PC-9 (cell line): ENCODE data around the gene ZSWIM5. TPM values are rescaled to one million over a fixed set of nuclear protein-coding genes. Genes with fewer than 3 reads are reported as not detected.

Experiments used
- BruUV-seq: library from RNA; stranded (reverse); fragments of 400-500 nt; replicated peaks from 2 replicates; lab custom pipeline; 2021; lab: Mats Ljungman, UMichigan
- CTCF ChIA-PET: fragments of 300-600 bp; sonication (Branson Sonifier 250); formaldehyde crosslinking; loops from one replicate; lab custom pipeline; 2022; ENCODE audit warnings: antibody characterized with exemption; lab: Charles Lee
- POLR2A ChIA-PET: fragments of 300-600 bp; sonication (Branson Sonifier 250); formaldehyde crosslinking; loops from one replicate; lab custom pipeline; 2022; ENCODE audit warnings: antibody characterized with exemption; ENCODE audit not compliant: unreplicated experiment; lab: Charles Lee
- DNase-seq, 2 experiments: peaks; one replicate each; pipeline versions ENCODE4 v3.0.0 to v3.0.0-alpha.2; 2015 to 2022; ENCODE audit warnings: mixed read lengths in 1 of 2
- H2AFZ ChIP-seq: fragments of 200-600 bp; sonication (generic); 2 replicates; pipeline ENCODE4 v1.8.1; 2017; ENCODE audit warnings: antibody characterized with exemption
- H3F3A ChIP-seq: fragments of 200-600 bp; sonication (generic); 2 replicates; pipeline ENCODE4 v1.8.1; 2017; ENCODE audit warnings: antibody characterized with exemption, mild to moderate bottlenecking, low read depth; ENCODE audit not compliant: insufficient read depth
- H3K27ac ChIP-seq: fragments of 200-600 bp; sonication (generic); 2 replicates; pipeline ENCODE4 v1.6.1; 2016; ENCODE audit warnings: mixed run types
- H3K27me3 ChIP-seq: fragments of 200-600 bp; sonication (generic); 2 replicates; pipeline ENCODE4 v1.6.1; 2016; ENCODE audit warnings: low read depth, mixed run types; ENCODE audit not compliant: insufficient read depth
- H3K36me3 ChIP-seq: fragments of 200-600 bp; sonication (generic); 2 replicates; pipeline ENCODE4 v1.6.1; 2016; ENCODE audit warnings: low read depth, mixed run types
- H3K4me1 ChIP-seq: fragments of 200-600 bp; sonication (generic); replicated peaks from 2 replicates; pipeline ENCODE4 v1.6.1; 2016; ENCODE audit warnings: mixed run types; ENCODE audit not compliant: insufficient read depth
- H3K4me2 ChIP-seq: fragments of 200-600 bp; sonication (generic); 2 replicates; pipeline ENCODE4 v1.6.1; 2017; ENCODE audit warnings: mixed run types
- H3K4me3 ChIP-seq: fragments of 200-600 bp; sonication (generic); 2 replicates; pipeline ENCODE4 v1.6.1; 2016; ENCODE audit warnings: mixed run types
- H3K79me2 ChIP-seq: fragments of 200-600 bp; sonication (generic); 2 replicates; pipeline ENCODE4 v1.6.1; 2017; ENCODE audit warnings: low read depth, mixed run types
- H3K9me2 ChIP-seq: fragments of 200-600 bp; sonication (generic); 2 replicates; pipeline ENCODE4 v1.8.1; 2017; ENCODE audit warnings: mild to moderate bottlenecking; ENCODE audit not compliant: insufficient read depth
- H3K9me3 ChIP-seq: fragments of 200-600 bp; sonication (generic); 2 replicates; pipeline ENCODE4 v1.8.1; 2016; ENCODE audit warnings: low read depth; ENCODE audit not compliant: insufficient read depth
- H4K20me1 ChIP-seq: fragments of 200-600 bp; sonication (generic); 2 replicates; pipeline ENCODE4 v1.8.1; 2017; ENCODE audit not compliant: insufficient read depth
- EZH2 ChIP-seq: fragments of 200-600 bp; sonication (generic); IDR thresholded peaks from 2 replicates; pipeline ENCODE4 v1.8.0; 2017; ENCODE audit warnings: antibody characterized with exemption, low read depth
- intact Hi-C: fragments of 100-400 bp; cut with micrococcal nuclease; formaldehyde crosslinking; loops from one replicate; pipeline ENCODE4 v1.10.0; 2022; ENCODE audit not compliant: unreplicated experiment
- total RNA-seq: library from RNA; stranded (reverse); gene quantifications from 2 replicates; pipeline ENCODE4 v1.2.3, GENCODE V29; 2021
- TF ChIP-seq, protein P1 (sequence below): fragments of 200-600 bp; sonication (generic); conservative IDR thresholded peaks from 2 replicates; pipeline ENCODE4 v1.6.1; 2017; ENCODE audit warnings: mixed run types, antibody characterized with exemption, mild to moderate bottlenecking, moderate library complexity

Gene ZSWIM5
- total RNA-seq, 1 experiment from 2014 or later = 0.50 TPM

DNA sequence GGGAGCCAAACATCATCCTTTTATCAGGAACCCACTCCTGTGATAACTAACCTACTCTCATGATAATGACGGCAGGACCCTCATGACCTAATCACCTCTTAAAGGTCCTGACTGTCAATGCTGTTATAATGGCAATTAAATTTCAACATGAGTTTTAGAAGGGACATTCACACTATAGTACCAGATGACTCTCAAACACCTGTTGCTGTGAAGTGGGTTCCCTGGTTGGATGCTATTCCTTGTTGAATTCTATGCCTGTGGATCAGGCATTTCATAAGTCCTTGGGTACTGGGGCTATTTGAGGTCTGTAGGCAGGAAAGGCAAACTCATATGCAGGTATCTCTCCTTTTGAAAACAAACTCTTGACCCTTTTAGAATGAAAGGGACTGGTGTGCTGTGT is 7.5 kb upstream of the ZSWIM5 start:
- CTCF ChIA-PET = no interaction called here
- H3K4me2 ChIP-seq = no peak overlapping the region
- H3K27ac ChIP-seq = no peak overlapping the region
- POLR2A ChIA-PET = no interaction called here
- no peak for DNase-seq
- H2AFZ ChIP-seq = no peak overlapping the region
- intact Hi-C loops = no loop called here
- TF ChIP-seq, protein P1, sequence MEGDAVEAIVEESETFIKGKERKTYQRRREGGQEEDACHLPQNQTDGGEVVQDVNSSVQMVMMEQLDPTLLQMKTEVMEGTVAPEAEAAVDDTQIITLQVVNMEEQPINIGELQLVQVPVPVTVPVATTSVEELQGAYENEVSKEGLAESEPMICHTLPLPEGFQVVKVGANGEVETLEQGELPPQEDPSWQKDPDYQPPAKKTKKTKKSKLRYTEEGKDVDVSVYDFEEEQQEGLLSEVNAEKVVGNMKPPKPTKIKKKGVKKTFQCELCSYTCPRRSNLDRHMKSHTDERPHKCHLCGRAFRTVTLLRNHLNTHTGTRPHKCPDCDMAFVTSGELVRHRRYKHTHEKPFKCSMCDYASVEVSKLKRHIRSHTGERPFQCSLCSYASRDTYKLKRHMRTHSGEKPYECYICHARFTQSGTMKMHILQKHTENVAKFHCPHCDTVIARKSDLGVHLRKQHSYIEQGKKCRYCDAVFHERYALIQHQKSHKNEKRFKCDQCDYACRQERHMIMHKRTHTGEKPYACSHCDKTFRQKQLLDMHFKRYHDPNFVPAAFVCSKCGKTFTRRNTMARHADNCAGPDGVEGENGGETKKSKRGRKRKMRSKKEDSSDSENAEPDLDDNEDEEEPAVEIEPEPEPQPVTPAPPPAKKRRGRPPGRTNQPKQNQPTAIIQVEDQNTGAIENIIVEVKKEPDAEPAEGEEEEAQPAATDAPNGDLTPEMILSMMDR = no peak
- TF ChIP-seq EZH2 = no peak
- no peaks in the 10 kb centered on the region for H3F3A ChIP-seq
- no peaks in the 10 kb centered on the region for H3K9me2 ChIP-seq
- H4K20me1 ChIP-seq = no peaks in the 10 kb centered on the region
- no peaks in the 10 kb centered on the region for H3K9me3 ChIP-seq
- H3K36me3 ChIP-seq = no peaks in the 10 kb centered on the region
- H3K4me3 ChIP-seq = no peak overlapping the region
- 0 out of 2 replicates have a peak, but pooled peaks cover 3% of the 10 kb centered on the region for H3K4me1 ChIP-seq
- no TSS peak for BruUV-seq
- no peaks in the 10 kb centered on the region for H3K27me3 ChIP-seq
- no peaks in the 10 kb centered on the region for H3K79me2 ChIP-seq

DNA sequence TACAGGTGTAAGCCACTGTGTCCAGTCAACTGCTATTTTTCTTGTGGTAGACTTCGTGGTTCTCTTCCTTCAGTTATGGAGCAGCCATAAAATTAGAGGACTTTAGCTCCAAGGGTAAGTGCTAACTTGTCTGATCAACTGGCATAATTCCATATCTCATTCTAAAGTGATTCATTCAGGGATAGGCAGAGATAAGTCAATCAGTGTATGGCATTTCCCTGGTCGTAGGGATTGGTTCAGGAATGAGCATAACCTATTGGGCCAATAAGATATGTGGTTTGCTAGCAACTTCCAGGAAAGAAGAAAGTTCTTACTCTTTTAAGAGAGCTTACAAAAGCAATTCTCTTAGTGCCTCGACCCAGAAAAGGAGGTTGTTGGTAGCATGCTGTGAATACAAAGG is 4.7 kb upstream of the ZSWIM5 start:
- CTCF ChIA-PET = interaction anchor here (0.7 kb wide), 1 partner anchor 229 kb away, joined by 9 read pairs; no protein-coding TSS in a partner anchor
- POLR2A ChIA-PET = no interaction called here
- intact Hi-C loops = no loop called here

GRCh38 chr1:45206808-45207623 is 611 bp upstream of the ZSWIM5 start:
- Histone ChIP-seq H3K27ac (no peak overlapping the region), H3K9me2 (no peaks in the 10 kb centered on the region), H4K20me1 (no peaks in the 10 kb centered on the region), H3K9me3 (no peaks in the 10 kb centered on the region; the same call in 1 of the 2 replicates), H3K4me3 (peak overlapping the region; percentile 95; the same call in 1 of the 2 replicates), H3K36me3 (no peaks in the 10 kb centered on the region), H3K4me2 (peak overlapping the region; percentile 99), H2AFZ (peak overlapping the region; percentile 84), H3K27me3 (peaks cover 6% of the 10 kb centered on the region; the same call in 1 of the 2 replicates), H3K79me2 (no peaks in the 10 kb centered on the region), H3F3A (no peaks in the 10 kb centered on the region; the same call in 1 of the 2 replicates), H3K4me1 (peaks cover 13% of the 10 kb centered on the region)
- POLR2A ChIA-PET = no interaction called here
- CTCF ChIA-PET = no interaction called here
- DNase-seq = no peak
- no peak for TF ChIP-seq EZH2
- TF ChIP-seq, protein P1 = no peak
- intact Hi-C loops = no loop called here
- BruUV-seq = no TSS peak

More for the DNA sequence above, 4.7 kb upstream of the ZSWIM5 start:
- Histone ChIP-seq H3K36me3 (no peaks in the 10 kb centered on the region), H3K9me2 (no peaks in the 10 kb centered on the region), H4K20me1 (no peaks in the 10 kb centered on the region), H2AFZ (no peak overlapping the region), H3F3A (no peaks in the 10 kb centered on the region; the same call in 1 of the 2 replicates), H3K4me3 (no peak overlapping the region), H3K27me3 (peaks cover 6% of the 10 kb centered on the region; the same call in 1 of the 2 replicates), H3K79me2 (no peaks in the 10 kb centered on the region), H3K4me2 (no peak overlapping the region), H3K27ac (no peak overlapping the region), H3K4me1 (peaks cover 11% of the 10 kb centered on the region), H3K9me3 (no peaks in the 10 kb centered on the region)
- DNase-seq = no peak
- no TSS peak for BruUV-seq
- TF ChIP-seq, protein P1 = no peak
- no peak for TF ChIP-seq EZH2
